Measurements from ENCODE around the gene EIF2B2.

The EIF2B2 gene

DNA sequence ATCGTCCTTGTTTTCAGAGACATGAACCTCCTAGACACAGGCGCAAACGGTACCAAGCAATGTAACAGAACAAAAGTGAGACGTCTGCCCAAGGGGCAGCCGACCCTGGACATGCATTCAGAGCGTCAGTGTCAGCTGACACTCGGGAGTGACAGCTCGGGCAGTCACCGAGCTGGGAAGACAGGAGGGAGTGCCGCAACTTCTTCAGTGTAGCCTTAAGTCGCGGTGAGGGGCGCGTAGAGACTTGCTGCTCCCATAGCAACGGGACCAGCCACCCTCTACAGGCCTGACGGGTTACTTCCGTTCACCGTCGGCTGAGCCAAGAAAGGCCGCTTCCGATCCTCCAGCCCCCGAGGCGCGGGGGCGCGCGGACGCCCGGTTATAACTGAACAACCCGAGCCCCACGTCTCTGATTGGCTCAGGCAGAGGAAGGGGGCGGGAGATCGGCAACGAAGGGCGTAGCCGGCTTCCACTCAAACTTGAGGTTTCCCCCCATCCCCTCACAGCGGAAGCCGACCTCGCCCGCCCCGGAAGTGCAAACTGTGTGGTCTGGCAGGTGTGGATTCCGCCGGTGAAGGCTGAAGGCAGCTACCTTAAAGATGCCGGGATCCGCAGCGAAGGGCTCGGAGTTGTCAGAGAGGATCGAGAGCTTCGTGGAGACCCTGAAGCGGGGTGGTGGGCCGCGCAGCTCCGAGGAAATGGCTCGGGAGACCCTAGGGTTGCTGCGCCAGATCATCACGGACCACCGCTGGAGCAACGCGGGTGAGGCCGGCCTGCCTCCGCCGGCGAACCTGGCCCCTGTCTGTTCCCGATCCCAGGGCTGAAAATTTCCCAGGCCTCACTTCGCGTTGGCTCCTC lies at the start of gene EIF2B2:
Gene EIF2B2 (plus strand): TSS at position 530 of the 858 bp plus-strand sequence. CDS start 70 bp downstream, at position 600.
- peak within 1 kb of the TSS; percentile 70 for H3K27ac ChIP-seq
- TF ChIP-seq ZFX (IDR thresholded peaks at IDR 0.05; ENCODE audit: borderline replicate concordance), result no peak
- TF ChIP-seq, protein P1, sequence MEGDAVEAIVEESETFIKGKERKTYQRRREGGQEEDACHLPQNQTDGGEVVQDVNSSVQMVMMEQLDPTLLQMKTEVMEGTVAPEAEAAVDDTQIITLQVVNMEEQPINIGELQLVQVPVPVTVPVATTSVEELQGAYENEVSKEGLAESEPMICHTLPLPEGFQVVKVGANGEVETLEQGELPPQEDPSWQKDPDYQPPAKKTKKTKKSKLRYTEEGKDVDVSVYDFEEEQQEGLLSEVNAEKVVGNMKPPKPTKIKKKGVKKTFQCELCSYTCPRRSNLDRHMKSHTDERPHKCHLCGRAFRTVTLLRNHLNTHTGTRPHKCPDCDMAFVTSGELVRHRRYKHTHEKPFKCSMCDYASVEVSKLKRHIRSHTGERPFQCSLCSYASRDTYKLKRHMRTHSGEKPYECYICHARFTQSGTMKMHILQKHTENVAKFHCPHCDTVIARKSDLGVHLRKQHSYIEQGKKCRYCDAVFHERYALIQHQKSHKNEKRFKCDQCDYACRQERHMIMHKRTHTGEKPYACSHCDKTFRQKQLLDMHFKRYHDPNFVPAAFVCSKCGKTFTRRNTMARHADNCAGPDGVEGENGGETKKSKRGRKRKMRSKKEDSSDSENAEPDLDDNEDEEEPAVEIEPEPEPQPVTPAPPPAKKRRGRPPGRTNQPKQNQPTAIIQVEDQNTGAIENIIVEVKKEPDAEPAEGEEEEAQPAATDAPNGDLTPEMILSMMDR (IDR thresholded peaks at IDR 0.05), result no peak

DNA sequence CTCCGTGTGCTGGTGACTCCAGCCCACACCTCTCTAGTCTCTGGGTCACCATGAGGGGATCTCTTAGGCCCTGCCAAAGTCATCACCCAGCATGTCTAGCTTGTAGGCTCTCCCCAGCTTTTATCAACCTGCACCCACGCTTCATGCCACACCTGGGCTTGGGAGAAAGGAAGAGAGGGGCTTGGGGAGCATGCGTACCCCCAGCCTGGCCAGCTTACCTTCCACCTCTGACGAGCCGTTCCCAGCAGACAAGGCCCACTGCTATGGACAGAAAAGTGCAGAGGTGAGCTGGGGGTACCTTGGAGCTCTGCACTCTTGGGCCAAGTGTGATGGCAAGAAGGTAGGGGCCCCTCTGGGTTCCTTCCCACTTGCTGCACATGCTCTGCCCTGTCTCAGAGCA lies 49.0 kb upstream of the EIF2B2 start:
- no peak for TF ChIP-seq ZFX (IDR thresholded peaks at IDR 0.05; ENCODE audit: borderline replicate concordance)
- H3K27ac ChIP-seq, result no peak overlapping the region

DNA sequence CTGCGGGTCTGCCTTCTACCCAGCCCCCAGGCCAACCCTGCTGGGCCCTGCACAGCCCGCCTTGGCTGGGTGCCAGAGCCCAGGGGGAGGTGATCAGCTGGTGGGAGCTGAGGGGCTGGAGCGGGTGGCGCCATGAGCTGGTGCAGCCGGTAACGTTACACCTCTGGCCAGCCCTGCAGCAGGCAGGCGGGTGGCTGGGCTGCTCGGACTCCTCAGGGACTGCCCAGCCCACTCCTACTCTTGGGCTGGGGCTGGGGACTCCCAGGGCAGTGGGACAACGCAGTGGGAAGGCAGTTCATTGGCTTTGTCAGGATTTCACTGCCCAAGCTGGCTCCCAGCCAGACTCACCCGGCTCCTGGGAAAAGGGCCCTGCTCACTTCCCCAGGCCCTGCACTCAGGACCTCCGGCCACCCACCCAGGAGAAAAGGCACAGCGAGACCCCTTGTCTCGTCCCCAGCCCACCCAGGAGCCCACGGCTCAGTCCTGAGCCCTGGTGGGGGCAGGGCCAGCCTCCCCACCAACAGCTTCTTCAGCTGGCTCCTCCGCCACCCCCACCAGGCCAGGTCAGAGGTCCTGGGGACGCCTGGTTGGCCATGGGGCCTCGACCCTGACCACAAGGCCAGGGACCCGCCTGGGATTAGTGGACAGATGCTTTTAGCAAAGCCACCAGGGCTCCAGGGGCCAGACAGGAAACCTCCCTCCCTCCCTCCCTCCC lies 48.3 kb upstream of the EIF2B2 start:
- no peak for TF ChIP-seq ZFX (IDR thresholded peaks at IDR 0.05; ENCODE audit: borderline replicate concordance)
- TF ChIP-seq, protein P1 (IDR thresholded peaks at IDR 0.05), result no peak
- no peak overlapping the region for H3K27ac ChIP-seq

DNA sequence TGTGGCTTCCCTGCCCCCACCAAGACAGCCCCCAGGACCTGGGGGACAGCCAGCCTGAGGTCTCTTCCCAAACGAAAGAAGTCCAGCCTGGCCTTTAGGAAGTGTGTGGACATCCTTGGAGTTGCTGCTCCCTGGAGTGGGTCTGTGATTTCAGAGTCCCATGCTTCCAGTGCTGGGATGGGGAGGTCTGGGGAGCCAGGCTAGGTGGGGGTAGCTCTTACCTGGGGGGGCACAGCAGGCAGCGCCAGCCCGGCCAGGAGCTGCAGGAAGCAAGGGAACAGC lies 47.8 kb upstream of the EIF2B2 start:
- no peak overlapping the region for H3K27ac ChIP-seq
- TF ChIP-seq, protein P1 (IDR thresholded peaks at IDR 0.05), result no peak
- TF ChIP-seq ZFX (IDR thresholded peaks at IDR 0.05; ENCODE audit: borderline replicate concordance), result no peak

DNA sequence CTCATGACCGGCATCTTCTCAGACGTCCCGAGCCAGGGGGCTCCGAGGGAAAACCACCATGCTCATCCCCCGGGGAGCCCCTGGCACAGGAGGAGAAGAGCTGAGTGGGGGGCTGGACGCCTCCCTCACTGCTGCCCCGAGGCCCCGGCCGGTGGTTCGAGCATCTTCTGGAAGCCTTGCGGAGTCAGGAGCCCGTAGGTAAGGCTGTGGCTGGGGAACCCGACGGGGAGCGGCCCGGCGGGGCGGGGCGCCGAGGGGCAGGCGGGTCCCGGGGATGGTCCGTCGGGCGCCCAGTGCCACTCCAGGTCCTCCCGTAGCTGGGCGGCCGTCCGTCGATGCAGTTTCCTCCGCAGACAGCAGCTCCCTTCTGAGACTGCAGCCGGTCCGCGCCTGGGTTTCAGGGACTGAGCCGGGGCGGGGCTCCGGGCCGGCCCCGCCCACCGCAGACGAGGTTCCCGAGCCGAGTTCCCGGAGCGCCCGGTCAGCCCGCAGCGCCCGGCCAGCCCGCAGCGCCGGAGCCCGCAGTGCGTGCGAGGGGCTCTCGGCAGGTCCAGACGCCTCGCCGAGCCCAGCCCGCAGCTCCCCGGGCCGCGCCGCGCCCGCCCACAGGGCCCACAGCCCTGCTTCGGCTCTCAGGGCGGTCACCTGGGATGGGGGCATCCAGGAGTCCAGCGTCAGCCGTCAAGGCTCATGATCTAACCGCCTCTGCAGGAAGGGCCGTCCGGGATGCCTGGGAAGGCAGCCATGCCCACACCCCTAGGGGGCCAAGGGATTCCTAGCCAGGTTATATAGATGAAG lies 47.3 kb upstream of the EIF2B2 start, which contains the start of gene PGF:
Gene PGF (minus strand): TSS at position 369 of the 798 bp plus-strand sequence. CDS start 355 bp downstream, at position 14.
- TF ChIP-seq, protein P1 (IDR thresholded peaks at IDR 0.05), result no peak
- no peak for TF ChIP-seq ZFX (IDR thresholded peaks at IDR 0.05; ENCODE audit: borderline replicate concordance)
- no peak within 1 kb of the TSS for H3K27ac ChIP-seq

DNA sequence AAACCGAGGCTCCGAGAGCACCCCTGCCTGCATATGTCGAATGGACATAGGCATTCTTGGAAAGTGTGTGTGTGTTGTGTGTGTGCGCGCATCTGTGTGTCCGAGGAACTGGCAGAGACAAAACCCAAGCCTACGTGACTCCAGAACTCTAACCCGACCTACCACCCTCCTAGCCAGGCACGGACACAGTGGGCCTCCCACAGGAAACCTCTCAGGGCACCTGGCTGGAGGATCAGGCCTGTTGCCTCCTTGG lies 46.8 kb upstream of the EIF2B2 start:
- no peak overlapping the region for H3K27ac ChIP-seq

More for the DNA sequence above, 46.8 kb upstream of the EIF2B2 start:
- TF ChIP-seq, protein P1 (IDR thresholded peaks at IDR 0.05), result no peak
- no peak for TF ChIP-seq ZFX (IDR thresholded peaks at IDR 0.05; ENCODE audit: borderline replicate concordance)

Measured in 22Rv1 (cell line).